ENCODE data around the gene EMILIN2. TPM values are rescaled to one million over a fixed set of nuclear protein-coding genes. Genes with fewer than 3 reads are reported as not detected.
"Not testable (repeated sequence)": the region's sequence is repeated elsewhere in the genome, so short reads cannot be mapped to it uniquely, and the experiment has no call there.

The EMILIN2 gene
- polyA plus RNA-seq, 2 of the 4 experiments (the other 2 are of a cell fraction), result 5.4 to 7.8 TPM

DNA sequence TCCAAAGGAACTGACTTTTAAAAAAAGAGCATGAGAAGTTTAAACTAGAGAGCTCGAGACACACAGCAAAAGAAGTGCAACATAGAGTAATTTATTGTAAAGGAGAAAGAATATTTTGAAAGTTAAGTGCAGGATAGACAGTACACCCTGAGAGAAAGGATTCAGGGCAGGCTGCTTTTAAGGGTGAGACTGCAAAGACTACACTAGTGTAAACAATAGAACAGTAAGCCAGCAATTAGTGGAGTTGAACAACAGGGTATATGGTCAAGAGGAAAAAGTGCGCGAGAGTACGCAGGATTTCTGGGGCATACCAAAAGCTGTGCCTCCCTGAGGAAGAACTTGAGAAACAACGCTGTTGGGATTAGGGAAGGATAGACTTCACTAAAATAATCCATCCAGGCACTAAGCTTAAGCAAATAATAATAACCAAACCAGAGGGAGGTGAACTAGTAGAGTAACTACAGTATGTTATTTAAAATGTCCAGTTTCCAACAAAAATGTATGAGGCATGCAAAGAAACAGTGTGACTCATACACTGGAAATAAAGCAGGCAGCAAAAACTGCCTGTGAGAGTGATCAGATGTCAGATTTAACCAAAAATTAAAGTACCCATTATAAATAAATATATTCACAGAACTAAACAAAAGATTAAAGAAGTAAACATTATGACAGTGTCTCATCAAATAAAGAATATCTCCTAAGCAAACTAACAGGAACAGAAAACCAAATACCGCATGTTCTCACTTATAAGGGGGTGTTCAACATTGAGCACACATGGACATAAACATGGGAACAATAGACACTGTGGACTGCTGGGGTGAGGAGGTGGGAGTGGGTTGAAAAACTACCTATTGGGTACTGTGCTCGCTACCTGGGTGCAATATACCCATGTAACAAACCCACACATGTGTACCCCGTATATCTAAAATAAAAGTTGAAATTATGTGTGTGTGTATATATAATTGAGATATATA is 40.5 kb upstream of the EMILIN2 start:
- Histone ChIP-seq H3K9me3 (no peaks in the 10 kb centered on the region; the same call in 2 of the 3 replicates), H3K4me3 (no peak overlapping the region), H3K4me1 (no peaks in the 10 kb centered on the region), H3K4me2 (no peak overlapping the region), H3K27ac (no peak overlapping the region)
- 91% methylated on average over 8 of the region's 8 CpGs for WGBS (ENCODE audit: missing lambda C conversion rate)
- DNase-seq (ENCODE audit: low read depth in 1 of 2, low spot score in 1 of 2) (no peak), FAIRE-seq (no peak), ATAC-seq (no peak)
- TF ChIP-seq RCOR1 (IDR thresholded peaks at IDR 0.05; ENCODE audit: low read depth, low read length), result no peak
- TF ChIP-seq ZC3H11A (IDR thresholded peaks at IDR 0.05), result no peak
- TF ChIP-seq FOSB (CRISPR knock-in tag; IDR thresholded peaks at IDR 0.05), result no peak
- CTCF ChIA-PET, result no interaction called here
- POLR2A ChIA-PET, result no interaction called here

DNA sequence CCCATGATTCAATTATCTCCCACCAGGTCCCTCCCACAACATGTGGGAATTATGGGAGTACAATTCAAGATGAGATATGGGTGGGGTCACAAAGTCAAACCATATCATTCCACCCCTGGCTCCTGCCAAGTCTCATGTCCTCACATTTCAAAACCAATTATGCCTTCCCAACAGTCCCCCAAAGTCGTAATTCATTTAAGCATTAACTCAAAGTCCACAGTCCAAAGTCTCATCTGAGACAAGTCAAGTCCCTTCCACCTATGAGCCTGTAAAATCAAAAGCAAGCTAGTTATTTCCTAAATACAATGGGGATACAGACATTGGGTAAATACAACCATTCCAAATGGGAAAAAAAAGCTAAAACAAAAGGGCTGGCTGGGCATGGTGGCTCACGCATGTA is 38.2 kb upstream of the EMILIN2 start:
- not testable (repeated sequence) for H3K4me2 ChIP-seq; H3K9me3 ChIP-seq; H3K27ac ChIP-seq; H3K4me3 ChIP-seq; FAIRE-seq; H3K4me1 ChIP-seq; ATAC-seq; DNase-seq (ENCODE audit: low read depth in 1 of 2, low spot score in 1 of 2)
- CTCF ChIA-PET, result interaction anchor here (0.7 kb wide), 1 partner anchor 48 kb away, joined by 4 read pairs; no protein-coding TSS in a partner anchor
- WGBS (ENCODE audit: missing lambda C conversion rate), result 70% methylated on average over 2 of the region's 2 CpGs
- POLR2A ChIA-PET, result interaction anchor here (0.6 kb wide), 1 partner anchor 640 kb away, joined by 4 read pairs; no protein-coding TSS in a partner anchor

- CTCF ChIA-PET; H3K27ac ChIP-seq; H3K4me3 ChIP-seq; DNase-seq (ENCODE audit: low read depth in 1 of 2, low spot score in 1 of 2); H3K4me2 ChIP-seq; H3K4me1 ChIP-seq; ATAC-seq; POLR2A ChIA-PET; H3K9me3 ChIP-seq; FAIRE-seq: not testable (repeated sequence)
- 89% methylated on average over 6 of the region's 6 CpGs for WGBS (ENCODE audit: missing lambda C conversion rate)
- peak; percentile 35 for TF ChIP-seq ZFP36 (IDR thresholded peaks at IDR 0.05; ENCODE audit: borderline replicate concordance, partially characterized antibody)
Measured at GRCh38 chr18:2809666-2810183, 37.1 kb upstream of the EMILIN2 start.

DNA sequence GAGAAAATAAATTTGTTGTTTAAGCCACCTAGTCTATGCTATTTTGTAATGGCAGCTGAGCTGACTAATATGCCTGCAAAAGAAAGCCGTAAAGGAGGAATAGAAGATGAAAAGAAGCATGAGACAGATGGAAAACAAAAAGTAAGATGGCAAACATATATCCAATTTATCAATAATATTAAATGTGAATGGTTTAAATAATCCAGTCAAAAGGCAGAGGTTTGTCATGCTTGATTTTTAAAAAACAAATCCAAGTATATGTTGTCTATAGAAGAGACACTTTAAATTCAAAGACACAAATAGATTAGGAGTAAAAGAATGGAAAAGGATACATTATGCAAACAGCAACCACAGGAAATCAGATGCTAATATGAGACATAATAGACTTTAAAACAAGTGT is 35.4 kb upstream of the EMILIN2 start:
- no peaks in the 10 kb centered on the region for H3K4me1 ChIP-seq

More for the DNA sequence above, 35.4 kb upstream of the EMILIN2 start:
- 32% methylated on average over 1 of the region's 1 CpG for WGBS (ENCODE audit: missing lambda C conversion rate)
- H3K4me3 ChIP-seq, result no peak overlapping the region
- TF ChIP-seq RNF2 (IDR thresholded peaks at IDR 0.05; ENCODE audit: borderline replicate concordance, low read depth) (no peak), GATA3 (IDR thresholded peaks at IDR 0.05; ENCODE audit: borderline replicate concordance) (no peak), FOSL2 (IDR thresholded peaks at IDR 0.05) (no peak), FOSL2 (CRISPR knock-in tag; IDR thresholded peaks at IDR 0.05) (no peak), KDM1A (IDR thresholded peaks at IDR 0.05; ENCODE audit: low read depth) (no peak), BHLHE40 (IDR thresholded peaks at IDR 0.05; ENCODE audit: low read depth, low read length) (no peak), ZNF302 (CRISPR knock-in tag; IDR thresholded peaks at IDR 0.05) (no peak), HOXB5 (CRISPR knock-in tag; IDR thresholded peaks at IDR 0.05) (no peak), RAD21 (conservative IDR thresholded peaks at IDR 0.05 in 1 of 2, IDR thresholded peaks at IDR 0.05 in 1 of 2) (no peak), EP300 (IDR thresholded peaks at IDR 0.05) (no peak), ZC3H11A (IDR thresholded peaks at IDR 0.05) (no peak), ELK1 (IDR thresholded peaks at IDR 0.05; ENCODE audit: low read depth, low read length) (no peak), NR3C1 (IDR thresholded peaks at IDR 0.05) (no peak), ZFP36 (IDR thresholded peaks at IDR 0.05; ENCODE audit: borderline replicate concordance, partially characterized antibody) (no peak)
- TF ChIP-seq, protein P1, sequence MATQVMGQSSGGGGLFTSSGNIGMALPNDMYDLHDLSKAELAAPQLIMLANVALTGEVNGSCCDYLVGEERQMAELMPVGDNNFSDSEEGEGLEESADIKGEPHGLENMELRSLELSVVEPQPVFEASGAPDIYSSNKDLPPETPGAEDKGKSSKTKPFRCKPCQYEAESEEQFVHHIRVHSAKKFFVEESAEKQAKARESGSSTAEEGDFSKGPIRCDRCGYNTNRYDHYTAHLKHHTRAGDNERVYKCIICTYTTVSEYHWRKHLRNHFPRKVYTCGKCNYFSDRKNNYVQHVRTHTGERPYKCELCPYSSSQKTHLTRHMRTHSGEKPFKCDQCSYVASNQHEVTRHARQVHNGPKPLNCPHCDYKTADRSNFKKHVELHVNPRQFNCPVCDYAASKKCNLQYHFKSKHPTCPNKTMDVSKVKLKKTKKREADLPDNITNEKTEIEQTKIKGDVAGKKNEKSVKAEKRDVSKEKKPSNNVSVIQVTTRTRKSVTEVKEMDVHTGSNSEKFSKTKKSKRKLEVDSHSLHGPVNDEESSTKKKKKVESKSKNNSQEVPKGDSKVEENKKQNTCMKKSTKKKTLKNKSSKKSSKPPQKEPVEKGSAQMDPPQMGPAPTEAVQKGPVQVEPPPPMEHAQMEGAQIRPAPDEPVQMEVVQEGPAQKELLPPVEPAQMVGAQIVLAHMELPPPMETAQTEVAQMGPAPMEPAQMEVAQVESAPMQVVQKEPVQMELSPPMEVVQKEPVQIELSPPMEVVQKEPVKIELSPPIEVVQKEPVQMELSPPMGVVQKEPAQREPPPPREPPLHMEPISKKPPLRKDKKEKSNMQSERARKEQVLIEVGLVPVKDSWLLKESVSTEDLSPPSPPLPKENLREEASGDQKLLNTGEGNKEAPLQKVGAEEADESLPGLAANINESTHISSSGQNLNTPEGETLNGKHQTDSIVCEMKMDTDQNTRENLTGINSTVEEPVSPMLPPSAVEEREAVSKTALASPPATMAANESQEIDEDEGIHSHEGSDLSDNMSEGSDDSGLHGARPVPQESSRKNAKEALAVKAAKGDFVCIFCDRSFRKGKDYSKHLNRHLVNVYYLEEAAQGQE (IDR thresholded peaks at IDR 0.05), result no peak
- TF ChIP-seq, protein P2, sequence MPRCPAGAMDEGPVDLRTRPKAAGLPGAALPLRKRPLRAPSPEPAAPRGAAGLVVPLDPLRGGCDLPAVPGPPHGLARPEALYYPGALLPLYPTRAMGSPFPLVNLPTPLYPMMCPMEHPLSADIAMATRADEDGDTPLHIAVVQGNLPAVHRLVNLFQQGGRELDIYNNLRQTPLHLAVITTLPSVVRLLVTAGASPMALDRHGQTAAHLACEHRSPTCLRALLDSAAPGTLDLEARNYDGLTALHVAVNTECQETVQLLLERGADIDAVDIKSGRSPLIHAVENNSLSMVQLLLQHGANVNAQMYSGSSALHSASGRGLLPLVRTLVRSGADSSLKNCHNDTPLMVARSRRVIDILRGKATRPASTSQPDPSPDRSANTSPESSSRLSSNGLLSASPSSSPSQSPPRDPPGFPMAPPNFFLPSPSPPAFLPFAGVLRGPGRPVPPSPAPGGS (IDR thresholded peaks at IDR 0.05), result no peak
- TF ChIP-seq, protein P3, sequence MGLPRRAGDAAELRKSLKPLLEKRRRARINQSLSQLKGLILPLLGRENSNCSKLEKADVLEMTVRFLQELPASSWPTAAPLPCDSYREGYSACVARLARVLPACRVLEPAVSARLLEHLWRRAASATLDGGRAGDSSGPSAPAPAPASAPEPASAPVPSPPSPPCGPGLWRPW (IDR thresholded peaks at IDR 0.05), result no peak
- POLR2A ChIA-PET, result no interaction called here
- ATAC-seq (no peak), DNase-seq (ENCODE audit: low read depth in 1 of 2, low spot score in 1 of 2) (no peak), FAIRE-seq (no peak)
- peaks cover 9% of the 10 kb centered on the region; the same call in 2 of the 3 replicates for H3K9me3 ChIP-seq
- CTCF ChIA-PET, result no interaction called here
- no peak overlapping the region for H3K27ac ChIP-seq
- no peak overlapping the region for H3K4me2 ChIP-seq
